GM12878 (cell line): ENCODE data around the gene SLC15A4. TPM values are rescaled to one million over a fixed set of nuclear protein-coding genes. Genes with fewer than 3 reads are reported as not detected.

Experiments used
- BACH1 ChIP-seq: fragments of 450-650 bp; IDR thresholded peaks from 2 replicates; pipeline ENCODE4 v1.6.1; 2017; ENCODE audit warnings: mild to moderate bottlenecking, borderline replicate concordance
- BHLHE40 ChIP-seq, 2 experiments: fragments of 450-650 bp in 1 of 2; IDR thresholded peaks; 2 replicates each; pipeline ENCODE4 v1.6.1; 2011 to 2017; ENCODE audit warnings: low read depth in 2 of 2, borderline replicate concordance in 1 of 2, improper control_type of control experiment in 1 of 2, low read length in 1 of 2, mild to moderate bottlenecking in 1 of 2
- BMI1 ChIP-seq: fragments of 450-650 bp; IDR thresholded peaks from 2 replicates; pipeline ENCODE4 v1.6.1; 2016; ENCODE audit warnings: mild to moderate bottlenecking, moderate library complexity, borderline replicate concordance
- CHD1 ChIP-seq: IDR thresholded peaks from 2 replicates; pipeline ENCODE4 v1.6.1; 2012; ENCODE audit warnings: low read depth, low read length, improper control_type of control experiment
- CREM ChIP-seq: IDR thresholded peaks from 2 replicates; pipeline ENCODE4 v1.6.1; 2014; ENCODE audit warnings: antibody characterized with exemption, low read depth
- ETV6 ChIP-seq, 2 experiments: fragments of 450-650 bp in 1 of 2; IDR thresholded peaks in 1 of 2; conservative IDR thresholded peaks in 1 of 2; 2 replicates each; pipeline ENCODE4 v1.6.1; 2014; ENCODE audit warnings: antibody characterized with exemption in 1 of 2, borderline replicate concordance in 1 of 2, low read depth in 1 of 2, mild to moderate bottlenecking in 1 of 2, moderate library complexity in 1 of 2
- GABPA ChIP-seq: IDR thresholded peaks from 2 replicates; pipeline ENCODE4 v1.6.1; 2014; ENCODE audit warnings: antibody characterized with exemption, low read depth, mild to moderate bottlenecking, inconsistent platforms
- HDGF ChIP-seq: fragments of 450-650 bp; IDR thresholded peaks from 2 replicates; pipeline ENCODE4 v1.6.1; 2016; ENCODE audit warnings: antibody characterized with exemption
- IRF4 ChIP-seq: IDR thresholded peaks from 2 replicates; pipeline ENCODE4 v1.6.1; 2011; ENCODE audit warnings: low read depth, low read length
- NKRF ChIP-seq: fragments of 450-650 bp; conservative IDR thresholded peaks from 2 replicates; pipeline ENCODE4 v1.6.1; 2017; ENCODE audit warnings: mild to moderate bottlenecking, moderate library complexity
- POLR2A ChIP-seq: IDR thresholded peaks from 2 replicates; pipeline ENCODE4 v1.6.1; 2011; ENCODE audit warnings: low read depth, mild to moderate bottlenecking, low read length
- POLR2AphosphoS5 ChIP-seq: IDR thresholded peaks from 2 replicates; pipeline ENCODE4 v1.6.1; 2011; ENCODE audit warnings: mild to moderate bottlenecking, low read length, inconsistent platforms
- RELB ChIP-seq: fragments of 450-650 bp; IDR thresholded peaks from 2 replicates; pipeline ENCODE4 v1.6.1; 2017; ENCODE audit warnings: low read depth, mild to moderate bottlenecking, moderate library complexity
- SIN3A ChIP-seq: IDR thresholded peaks from 2 replicates; pipeline ENCODE4 v1.6.1; 2012; ENCODE audit warnings: low read depth, low read length, improper control_type of control experiment
- SREBF1 ChIP-seq: IDR thresholded peaks from 2 replicates; pipeline ENCODE4 v1.6.1; 2012; ENCODE audit warnings: mild to moderate bottlenecking, low read length
- USF1 ChIP-seq: IDR thresholded peaks from 2 replicates; pipeline ENCODE4 v1.6.1; 2011; ENCODE audit warnings: borderline replicate concordance, low read depth, mild to moderate bottlenecking, moderate library complexity, mixed read lengths, low read length; ENCODE audit not compliant: insufficient read depth; ENCODE audit errors: extremely low read length
- YY1 ChIP-seq: IDR thresholded peaks from 2 replicates; pipeline ENCODE4 v1.6.1; 2011; ENCODE audit warnings: low read depth, mild to moderate bottlenecking, low read length
- polyA plus RNA-seq, 11 experiments: library from polyadenylated mRNA; depleted of rRNA in 4 of 11; unstranded in 6 of 11; stranded (reverse) in 5 of 11; fragments of >200 nt; fragmentation: Nextera tagmentation in 4 of 11; fragmentation: Illumina TruSeq in 1 of 11; extraction: Ambion mirVana in 4 of 11; extraction: Trizol in 1 of 11; gene quantifications; 1 replicate in 1 of 11; 2 replicates in 10 of 11; pipeline versions ENCODE4 v1.2.1 to v1.2.3, GENCODE V29; 2011 to 2016; ENCODE audit warnings: inconsistent platforms in 2 of 11, missing spikeins in 2 of 11, low read depth in 1 of 11
- total RNA-seq, 4 experiments: library from RNA; depleted of rRNA in 3 of 4; stranded (reverse); fragments of >200 nt in 3 of 4; fragmentation: Illumina TruSeq in 1 of 4; extraction: Trizol in 1 of 4; gene quantifications; 2 replicates each; pipeline versions ENCODE4 v1.2.1 to v1.2.3, GENCODE V29; 2013 to 2021
- TF ChIP-seq, protein P1 (sequence below): fragments of 450-650 bp; formaldehyde crosslinking; IDR thresholded peaks from 2 replicates; pipeline ENCODE4 v1.4.0; 2022; ENCODE audit warnings: mild to moderate bottlenecking, moderate library complexity

SLC15A4 gene
- total and polyA plus RNA-seq, 10 of the 15 experiments (the other 5 are each of a cell fraction or from before 2014, with no cell fraction given) = 12.7 to 257 (median 36.6) TPM

- TF ChIP-seq USF1 = peak; percentile 32
- TF ChIP-seq BMI1 = no peak; the same call in none of the 2 replicates
- TF ChIP-seq CHD1 = 0 out of 2 replicates have a peak, but pooled peaks have one; percentile 38
- peak; percentile 83 for TF ChIP-seq POLR2A
- TF ChIP-seq ETV6 (conservative IDR thresholded peaks at IDR 0.05 in 1 of 2, IDR thresholded peaks at IDR 0.05 in 1 of 2; ENCODE audit: borderline replicate concordance in 1 of 2, low read depth in 1 of 2) = peak in 1 of 2 experiments; percentile 4; a peak in 1 of 4 replicates
- TF ChIP-seq BHLHE40 (IDR thresholded peaks at IDR 0.05; ENCODE audit: borderline replicate concordance in 1 of 2, low read depth in 2 of 2, low read length in 1 of 2) = peak; percentile 90
- peak; percentile 70 for TF ChIP-seq RELB
- peak; percentile 79 for TF ChIP-seq BACH1
- peak; percentile 72 for TF ChIP-seq IRF4
- TF ChIP-seq, protein P1, sequence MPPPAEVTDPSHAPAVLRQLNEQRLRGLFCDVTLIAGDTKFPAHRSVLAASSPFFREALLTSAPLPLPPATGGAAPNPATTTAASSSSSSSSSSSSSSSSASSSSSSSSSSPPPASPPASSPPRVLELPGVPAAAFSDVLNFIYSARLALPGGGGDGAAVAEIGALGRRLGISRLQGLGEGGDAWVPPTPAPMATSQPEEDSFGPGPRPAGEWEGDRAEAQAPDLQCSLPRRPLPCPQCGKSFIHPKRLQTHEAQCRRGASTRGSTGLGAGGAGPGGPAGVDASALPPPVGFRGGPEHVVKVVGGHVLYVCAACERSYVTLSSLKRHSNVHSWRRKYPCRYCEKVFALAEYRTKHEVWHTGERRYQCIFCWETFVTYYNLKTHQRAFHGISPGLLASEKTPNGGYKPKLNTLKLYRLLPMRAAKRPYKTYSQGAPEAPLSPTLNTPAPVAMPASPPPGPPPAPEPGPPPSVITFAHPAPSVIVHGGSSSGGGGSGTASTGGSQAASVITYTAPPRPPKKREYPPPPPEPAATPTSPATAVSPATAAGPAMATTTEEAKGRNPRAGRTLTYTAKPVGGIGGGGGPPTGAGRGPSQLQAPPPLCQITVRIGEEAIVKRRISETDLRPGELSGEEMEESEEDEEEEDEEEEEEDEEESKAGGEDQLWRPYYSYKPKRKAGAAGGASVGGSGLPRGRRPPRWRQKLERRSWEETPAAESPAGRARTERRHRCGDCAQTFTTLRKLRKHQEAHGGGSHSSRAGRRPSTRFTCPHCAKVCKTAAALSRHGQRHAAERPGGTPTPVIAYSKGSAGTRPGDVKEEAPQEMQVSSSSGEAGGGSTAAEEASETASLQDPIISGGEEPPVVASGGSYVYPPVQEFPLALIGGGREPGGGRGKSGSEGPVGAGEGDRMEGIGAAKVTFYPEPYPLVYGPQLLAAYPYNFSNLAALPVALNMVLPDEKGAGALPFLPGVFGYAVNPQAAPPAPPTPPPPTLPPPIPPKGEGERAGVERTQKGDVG (CRISPR knock-in tag) = no peak
- TF ChIP-seq POLR2AphosphoS5 = peak; percentile 97
- peak; percentile 87 for TF ChIP-seq HDGF
- peak; percentile 60; the same call in 1 of the 2 replicates for TF ChIP-seq GABPA
- no peak for TF ChIP-seq SREBF1
- TF ChIP-seq NKRF = peak; percentile 58
- TF ChIP-seq SIN3A = peak; percentile 87; the same call in 1 of the 2 replicates
- peak; percentile 37; the same call in 1 of the 2 replicates for TF ChIP-seq CREM
- peak; percentile 63; the same call in 1 of the 2 replicates for TF ChIP-seq YY1
These were observed 2.9 kb downstream of the SLC15A4 start (continued) for GRCh38 chr12:128820723-128821432.
